CD4-positive, alpha-beta memory T cell (primary cell): ENCODE results near the gene GPSM3. TPM values are rescaled to one million over a fixed set of nuclear protein-coding genes. Genes with fewer than 3 reads are reported as not detected.
"Not testable (repeated sequence)": the region's sequence is repeated elsewhere in the genome, so short reads cannot be mapped to it uniquely, and the experiment has no call there.

Experiments used
- CTCF ChIA-PET: fragments of 350-600 bp; sonication (Branson Sonifier 250); formaldehyde crosslinking; loops from one replicate; lab custom pipeline; 2021; ENCODE audit warnings: inconsistent platforms; ENCODE audit not compliant: partially characterized antibody; lab: Charles Lee
- POLR2A ChIA-PET: fragments of 350-600 bp; sonication (Branson Sonifier 250); formaldehyde crosslinking; loops from one replicate; lab custom pipeline; 2021; ENCODE audit not compliant: partially characterized antibody; lab: Charles Lee
- DNase-seq, 5 donors: peaks; one replicate each; pipeline versions ENCODE4 v3.0.0 to v3.0.0-alpha.2; 2020 to 2022; ENCODE audit warnings: mixed read lengths in 1 of 5
- H3K27ac ChIP-seq: one replicate; pipeline ENCODE4 v1.7.0; 2013; ENCODE audit warnings: low read depth, low read length
- H3K27me3 ChIP-seq: 2 replicates; pipeline ENCODE4 v1.7.0; 2013; ENCODE audit warnings: mild to moderate bottlenecking, low read length, moderate library complexity; ENCODE audit not compliant: insufficient read depth
- H3K36me3 ChIP-seq: 2 replicates; pipeline ENCODE4 v1.7.0; 2013; ENCODE audit warnings: mild to moderate bottlenecking, low read length, moderate library complexity; ENCODE audit not compliant: insufficient read depth
- H3K4me1 ChIP-seq: 2 replicates; pipeline ENCODE4 v1.7.0; 2013; ENCODE audit warnings: mild to moderate bottlenecking, low read length, moderate library complexity; ENCODE audit not compliant: insufficient read depth
- H3K4me3 ChIP-seq, 2 donors: one replicate each; pipeline ENCODE4 v1.7.0; 2013; ENCODE audit warnings: low read length in 2 of 2, mild to moderate bottlenecking in 1 of 2
- H3K9me3 ChIP-seq, 2 donors: one replicate each; pipeline ENCODE4 v1.7.0; 2013; ENCODE audit warnings: low read length in 2 of 2, control low read depth in 1 of 2; ENCODE audit not compliant: control insufficient read depth in 1 of 2
- H3K27ac Mint-ChIP-seq, 7 donors: one replicate each; pipeline ENCODE4 v1.8.0; 2020 to 2021; ENCODE audit warnings: mixed read lengths in 7 of 7, mild to moderate bottlenecking in 6 of 7, inconsistent platforms in 3 of 7, moderate library complexity in 3 of 7
- H3K27me3 Mint-ChIP-seq, 2 donors: one replicate each; pipeline ENCODE4 v1.8.0; 2020 to 2021; ENCODE audit warnings: mixed read lengths in 2 of 2
- H3K36me3 Mint-ChIP-seq, 2 donors: one replicate each; pipeline ENCODE4 v1.8.0; 2020 to 2021; ENCODE audit warnings: mixed read lengths in 2 of 2, inconsistent platforms in 1 of 2, mild to moderate bottlenecking in 1 of 2
- H3K4me1 Mint-ChIP-seq, 4 donors: one replicate each; pipeline ENCODE4 v1.8.0; 2020 to 2021; ENCODE audit warnings: mixed read lengths in 4 of 4, mild to moderate bottlenecking in 1 of 4
- H3K4me3 Mint-ChIP-seq, 8 donors: one replicate each; pipeline ENCODE4 v1.8.0; 2020 to 2021; ENCODE audit warnings: mixed read lengths in 8 of 8, mild to moderate bottlenecking in 7 of 8, moderate library complexity in 6 of 8, inconsistent platforms in 3 of 8
- H3K9me3 Mint-ChIP-seq, 8 donors: one replicate each; pipeline ENCODE4 v1.8.0; 2020 to 2021; ENCODE audit warnings: mixed read lengths in 8 of 8, mild to moderate bottlenecking in 5 of 8, inconsistent platforms in 3 of 8, moderate library complexity in 1 of 8
- intact Hi-C: fragments of 100-400 bp; cut with micrococcal nuclease; formaldehyde crosslinking; loops from one replicate; pipeline ENCODE4 v1.15.1; 2023
- polyA plus RNA-seq, 2 donors: library from polyadenylated mRNA; unstranded; fragments of 300-500 nt; fragmentation: Illumina TruSeq; gene quantifications; one replicate each; pipeline ENCODE4 v1.2.3, GENCODE V29; 2021
- total RNA-seq, 2 experiments: library from RNA; stranded (reverse); gene quantifications; one replicate each; pipeline ENCODE4 v1.2.3, GENCODE V29; 2021

Gene GPSM3
- total and polyA plus RNA-seq, 4 experiments from 2014 or later, result 110 to 313 (median 237) TPM

DNA sequence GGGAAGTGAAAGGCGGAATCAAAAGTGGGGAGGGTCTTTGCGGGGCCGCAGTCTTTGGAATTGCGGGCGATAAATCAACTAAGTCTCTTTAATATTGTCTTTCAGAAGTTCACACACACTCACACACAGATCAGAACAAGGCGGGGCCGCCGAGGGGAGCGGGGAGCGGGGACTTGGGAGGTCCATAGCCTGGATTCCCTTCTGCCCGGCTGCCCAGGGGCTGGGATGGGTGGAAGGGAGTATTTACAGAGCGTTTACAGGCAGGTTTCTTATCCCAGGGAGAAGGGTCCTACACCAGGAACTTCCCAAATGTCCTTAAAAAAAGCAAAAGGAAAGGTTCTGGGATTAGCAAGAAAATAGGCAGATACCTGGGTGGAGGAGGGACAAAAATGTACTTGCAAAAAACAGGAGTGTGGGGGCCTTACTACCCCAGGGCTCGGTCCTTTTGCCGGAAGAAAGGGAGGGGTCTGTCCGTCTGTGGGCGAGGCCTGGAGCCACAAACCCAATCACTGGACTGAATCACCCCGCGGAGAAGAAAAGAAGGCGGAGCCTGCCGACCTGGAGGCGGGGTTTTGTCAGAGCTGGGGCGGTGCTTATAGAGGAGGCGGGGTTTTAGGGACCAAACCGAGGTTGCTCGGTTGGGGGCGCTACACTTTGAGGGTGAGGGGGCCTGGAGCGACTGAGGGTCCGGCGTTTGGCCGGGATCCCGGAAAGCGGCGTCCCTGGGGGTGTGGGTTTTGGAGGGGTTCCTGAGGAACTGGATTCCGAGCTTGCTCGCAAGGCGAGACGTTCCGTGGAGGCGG lies 44.0 kb downstream of the GPSM3 start:
- Histone ChIP-seq H3K27ac (no peak overlapping the region), H3K36me3 (no peaks in the 10 kb centered on the region), H3K9me3 (no peaks in the 10 kb centered on the region), H3K4me3 (peak overlapping the region in 1 of 2 donors; percentile 38), H3K4me1 (peaks cover 3% of the 10 kb centered on the region), H3K27me3 (peaks cover 6% of the 10 kb centered on the region)
- intact Hi-C loops, result loop anchor here (1.0 to 2.0 kb wide), 2 partner anchors 18 to 47 kb away; partner anchors contain the start of gene FKBPL
- H3K4me1 Mint-ChIP-seq, result peaks cover 17 to 53% (median 32%) of the 10 kb centered on the region in 4 donors
- H3K9me3 Mint-ChIP-seq, result peaks cover 0 to 6% (median 0%) of the 10 kb centered on the region in 8 donors
- ChIA-PET POLR2A (interaction anchor here (1.3 to 2.5 kb wide), 2 partner anchors 21 to 29 kb away, joined by 5 to 6 read pairs; partner anchors contain the start of gene ATF6B), CTCF (interaction anchor here (1.1 to 2.5 kb wide), 2 partner anchors 19 to 30 kb away, joined by 4 to 12 read pairs; partner anchors contain the start of gene FKBPL)
- peaks cover 0 to 3% of the 10 kb centered on the region in 2 donors for H3K36me3 Mint-ChIP-seq
- peaks cover 27 to 30% of the 10 kb centered on the region in 2 donors for H3K27me3 Mint-ChIP-seq
- H3K27ac Mint-ChIP-seq, result peak overlapping the region in 6 of 7 donors; percentile 17 to 86 (median 80)
- DNase-seq, result peak; percentile 58 to 75 (median 66)
- H3K4me3 Mint-ChIP-seq, result peak overlapping the region; percentile 80 to 87 (median 85)

DNA sequence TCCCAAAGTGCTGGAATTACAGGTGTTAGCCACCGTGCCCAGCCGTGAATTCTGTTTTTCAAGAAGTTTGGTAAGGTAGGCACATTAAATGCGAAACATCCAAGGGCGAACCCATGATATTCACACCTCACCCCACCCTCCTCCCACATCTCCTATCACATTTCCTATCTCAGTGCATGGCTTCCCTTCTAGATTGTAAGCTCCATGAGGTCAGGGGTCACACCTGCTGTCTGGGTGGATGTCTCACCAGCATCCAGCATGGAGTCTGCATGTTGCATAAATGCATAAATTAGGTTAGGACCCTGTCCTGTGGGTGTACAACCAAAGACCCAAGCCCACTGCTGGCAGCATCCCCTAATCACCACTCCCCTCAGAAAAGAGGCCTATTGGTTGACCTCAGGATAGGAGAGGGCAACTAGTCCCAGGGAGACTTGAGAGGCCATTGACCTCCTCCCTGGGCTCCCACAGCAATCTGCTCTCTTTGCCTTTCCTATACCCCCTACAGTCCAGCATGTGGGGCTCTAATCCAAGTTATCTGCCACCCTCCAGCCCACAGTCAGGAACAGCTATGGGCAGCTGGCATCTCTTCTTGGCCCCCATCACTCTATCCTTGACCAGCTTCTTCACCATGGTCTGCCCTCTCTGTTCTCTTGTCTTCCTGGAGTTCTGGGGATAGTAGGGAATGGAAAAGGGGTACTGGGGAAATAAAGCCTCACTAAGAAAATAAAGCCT lies 44.9 kb downstream of the GPSM3 start:
- intact Hi-C loops, result loop anchor here (1.0 to 2.0 kb wide), 2 partner anchors 17 to 48 kb away; partner anchors contain the start of gene FKBPL
- peaks cover 0 to 3% of the 10 kb centered on the region in 2 donors for H3K36me3 Mint-ChIP-seq
- DNase-seq, result no peak
- no peaks in the 10 kb centered on the region for H3K36me3 ChIP-seq
- ChIA-PET POLR2A (interaction anchor here (0.6 to 2.5 kb wide), 2 partner anchors 17 to 30 kb away, joined by 3 to 5 read pairs; partner anchors contain the start of gene FKBPL), CTCF (interaction anchor here (2.5 kb wide), 1 partner anchor 18 kb away, joined by 12 read pairs; the partner anchor contains the start of gene FKBPL)
- H3K4me3 Mint-ChIP-seq, result peak overlapping the region in 1 of 8 donors; percentile 87
- peaks cover 13 to 44% (median 26%) of the 10 kb centered on the region in 4 donors for H3K4me1 Mint-ChIP-seq
- H3K9me3 Mint-ChIP-seq, result peaks cover 0 to 6% (median 0%) of the 10 kb centered on the region in 8 donors
- H3K9me3 ChIP-seq, result no peaks in the 10 kb centered on the region
- no peak overlapping the region for H3K4me3 ChIP-seq
- peaks cover 6% of the 10 kb centered on the region for H3K27me3 ChIP-seq
- peak overlapping the region in 1 of 7 donors; percentile 57 for H3K27ac Mint-ChIP-seq
- H3K27me3 Mint-ChIP-seq, result peaks cover 25 to 27% of the 10 kb centered on the region in 2 donors
- H3K4me1 ChIP-seq, result peaks cover 3% of the 10 kb centered on the region
- H3K27ac ChIP-seq, result no peak overlapping the region

GRCh38 chr6:32146687-32147086 lies 45.8 kb downstream of the GPSM3 start:
- peaks cover 0 to 6% (median 0%) of the 10 kb centered on the region in 8 donors for H3K9me3 Mint-ChIP-seq
- H3K4me1 Mint-ChIP-seq, result peaks cover 11 to 37% (median 22%) of the 10 kb centered on the region in 4 donors
- peaks cover 25 to 27% of the 10 kb centered on the region in 2 donors for H3K27me3 Mint-ChIP-seq

GRCh38 chr6:32146287-32146686 lies 46.2 kb downstream of the GPSM3 start:
- peaks cover 11 to 33% (median 21%) of the 10 kb centered on the region in 4 donors for H3K4me1 Mint-ChIP-seq
- H3K36me3 ChIP-seq, result no peaks in the 10 kb centered on the region
- H3K27me3 ChIP-seq, result peaks cover 6% of the 10 kb centered on the region
- no peak overlapping the region for H3K4me3 ChIP-seq
- DNase-seq, result no peak
- no peak overlapping the region for H3K27ac ChIP-seq
- peaks cover 0 to 6% (median 0%) of the 10 kb centered on the region in 8 donors for H3K9me3 Mint-ChIP-seq
- H3K27ac Mint-ChIP-seq, result no peak overlapping the region
- no peak overlapping the region for H3K4me3 Mint-ChIP-seq
- peaks cover 0 to 3% of the 10 kb centered on the region in 2 donors for H3K36me3 Mint-ChIP-seq
- peaks cover 3% of the 10 kb centered on the region for H3K4me1 ChIP-seq
- intact Hi-C loops, result no loop called here
- peaks cover 24 to 27% of the 10 kb centered on the region in 2 donors for H3K27me3 Mint-ChIP-seq
- POLR2A ChIA-PET, result no interaction called here
- CTCF ChIA-PET, result interaction anchor here (1.2 kb wide), 1 partner anchor 28 kb away, joined by 3 read pairs; no protein-coding TSS in a partner anchor
- H3K9me3 ChIP-seq, result no peaks in the 10 kb centered on the region

More at GRCh38 chr6:32146687-32147086, 45.8 kb downstream of the GPSM3 start:
- Histone ChIP-seq H3K9me3 (no peaks in the 10 kb centered on the region), H3K27me3 (peaks cover 6% of the 10 kb centered on the region), H3K4me1 (peaks cover 3% of the 10 kb centered on the region), H3K27ac (no peak overlapping the region), H3K4me3 (no peak overlapping the region), H3K36me3 (no peaks in the 10 kb centered on the region)
- CTCF ChIA-PET, result interaction anchor here (1.2 kb wide), 1 partner anchor 28 kb away, joined by 3 read pairs; no protein-coding TSS in a partner anchor
- Mint-ChIP-seq H3K4me3 (no peak overlapping the region), H3K36me3 (peaks cover 0 to 3% of the 10 kb centered on the region in 2 donors), H3K27ac (no peak overlapping the region)
- intact Hi-C loops, result no loop called here
- POLR2A ChIA-PET, result no interaction called here
- DNase-seq, result no peak

DNA sequence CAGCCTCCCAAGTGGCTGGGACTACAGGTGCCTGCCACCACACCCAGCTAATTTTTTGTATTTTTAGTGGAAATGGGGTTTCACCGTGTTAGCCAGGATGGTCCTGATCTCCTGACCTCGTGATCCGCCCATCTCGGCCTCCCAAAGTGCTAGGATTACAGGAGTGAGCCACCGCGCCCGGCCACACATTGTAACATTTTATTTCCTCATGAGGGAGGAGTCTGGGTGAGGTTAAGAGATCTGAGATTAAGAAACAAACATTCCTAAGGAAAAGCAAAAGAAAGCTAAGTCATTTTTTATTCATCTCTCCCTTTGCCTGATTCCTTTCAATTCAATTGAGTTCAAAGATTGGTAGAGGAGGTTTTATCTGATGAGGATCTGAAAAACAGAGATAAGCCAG lies 48.2 kb downstream of the GPSM3 start:
- H3K36me3 Mint-ChIP-seq, H3K36me3 ChIP-seq, H3K27ac Mint-ChIP-seq, H3K4me3 Mint-ChIP-seq, intact Hi-C loops, H3K9me3 Mint-ChIP-seq, H3K4me3 ChIP-seq, H3K27me3 ChIP-seq, DNase-seq, POLR2A ChIA-PET, H3K9me3 ChIP-seq, H3K4me1 ChIP-seq, H3K27ac ChIP-seq: not testable (repeated sequence)
- Mint-ChIP-seq H3K27me3 (peaks cover 12 to 17% of the 10 kb centered on the region in 2 donors), H3K4me1 (peaks cover 4 to 21% (median 12%) of the 10 kb centered on the region in 4 donors)
- CTCF ChIA-PET, result interaction anchor here (0.5 kb wide), 1 partner anchor 436 kb away, joined by 4 read pairs; no protein-coding TSS in a partner anchor
